ENCODE data around the gene ABCA7. TPM values are rescaled to one million over a fixed set of nuclear protein-coding genes. Genes with fewer than 3 reads are reported as not detected.

The ABCA7 gene
- total and polyA plus RNA-seq, 2 experiments from 2014 or later, result 17.8 to 26.8 TPM

DNA sequence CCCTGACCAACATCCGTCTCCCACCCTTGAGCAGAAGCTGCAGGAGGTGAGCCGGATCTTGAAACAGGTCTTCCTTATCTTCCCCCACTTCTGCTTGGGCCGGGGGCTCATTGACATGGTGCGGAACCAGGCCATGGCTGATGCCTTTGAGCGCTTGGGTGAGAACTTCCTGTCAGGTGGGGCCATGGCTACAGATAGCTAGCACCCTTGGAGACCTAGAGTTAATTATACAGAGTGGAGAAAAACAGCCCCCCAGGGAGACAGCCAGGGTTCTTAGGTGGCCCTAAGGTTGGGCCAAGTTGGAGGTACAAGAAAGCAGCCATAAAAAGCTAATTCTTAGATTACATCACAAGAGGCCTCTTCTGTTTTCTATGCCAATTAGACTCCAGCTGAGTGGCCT is 18.2 kb downstream of the ABCA7 start:
- no peaks in the 10 kb centered on the region for H3K4me1 ChIP-seq (ENCODE audit: insufficient read depth)
- H3K4me3 ChIP-seq, result no peak overlapping the region
- H2AFZ ChIP-seq, result no peak overlapping the region
- TF ChIP-seq, protein P1, sequence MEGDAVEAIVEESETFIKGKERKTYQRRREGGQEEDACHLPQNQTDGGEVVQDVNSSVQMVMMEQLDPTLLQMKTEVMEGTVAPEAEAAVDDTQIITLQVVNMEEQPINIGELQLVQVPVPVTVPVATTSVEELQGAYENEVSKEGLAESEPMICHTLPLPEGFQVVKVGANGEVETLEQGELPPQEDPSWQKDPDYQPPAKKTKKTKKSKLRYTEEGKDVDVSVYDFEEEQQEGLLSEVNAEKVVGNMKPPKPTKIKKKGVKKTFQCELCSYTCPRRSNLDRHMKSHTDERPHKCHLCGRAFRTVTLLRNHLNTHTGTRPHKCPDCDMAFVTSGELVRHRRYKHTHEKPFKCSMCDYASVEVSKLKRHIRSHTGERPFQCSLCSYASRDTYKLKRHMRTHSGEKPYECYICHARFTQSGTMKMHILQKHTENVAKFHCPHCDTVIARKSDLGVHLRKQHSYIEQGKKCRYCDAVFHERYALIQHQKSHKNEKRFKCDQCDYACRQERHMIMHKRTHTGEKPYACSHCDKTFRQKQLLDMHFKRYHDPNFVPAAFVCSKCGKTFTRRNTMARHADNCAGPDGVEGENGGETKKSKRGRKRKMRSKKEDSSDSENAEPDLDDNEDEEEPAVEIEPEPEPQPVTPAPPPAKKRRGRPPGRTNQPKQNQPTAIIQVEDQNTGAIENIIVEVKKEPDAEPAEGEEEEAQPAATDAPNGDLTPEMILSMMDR (IDR thresholded peaks at IDR 0.05; ENCODE audit: poor library complexity), result no peak
- no peak for TF ChIP-seq EZH2phosphoT487 (IDR thresholded peaks at IDR 0.05; ENCODE audit: low read depth, severe bottlenecking, unreplicated experiment)
- TF ChIP-seq EZH2 (IDR thresholded peaks at IDR 0.05; ENCODE audit: borderline replicate concordance), result no peak
- H3K9me2 ChIP-seq (replicated peaks; ENCODE audit: insufficient read depth), result no peaks in the 10 kb centered on the region
- WGBS (ENCODE audit: low lambda C conversion rate, missing lambda C conversion rate), result 99% methylated on average over 5 of the region's 5 CpGs
- no peak overlapping the region for H3K27ac ChIP-seq
- no peaks in the 10 kb centered on the region for H3K36me3 ChIP-seq (replicated peaks; ENCODE audit: insufficient read depth, low read depth)
- H4K20me1 ChIP-seq (ENCODE audit: insufficient read depth, poor library complexity, severe bottlenecking), result no peaks in the 10 kb centered on the region
- peaks cover 4% of the 10 kb centered on the region for H3K9me3 ChIP-seq (ENCODE audit: low read depth)
- no peak for DNase-seq (ENCODE audit: low spot score)
- H3K79me2 ChIP-seq, result no peaks in the 10 kb centered on the region
- H3K4me2 ChIP-seq, result no peak overlapping the region
- H3K27me3 ChIP-seq, result no peaks in the 10 kb centered on the region

DNA sequence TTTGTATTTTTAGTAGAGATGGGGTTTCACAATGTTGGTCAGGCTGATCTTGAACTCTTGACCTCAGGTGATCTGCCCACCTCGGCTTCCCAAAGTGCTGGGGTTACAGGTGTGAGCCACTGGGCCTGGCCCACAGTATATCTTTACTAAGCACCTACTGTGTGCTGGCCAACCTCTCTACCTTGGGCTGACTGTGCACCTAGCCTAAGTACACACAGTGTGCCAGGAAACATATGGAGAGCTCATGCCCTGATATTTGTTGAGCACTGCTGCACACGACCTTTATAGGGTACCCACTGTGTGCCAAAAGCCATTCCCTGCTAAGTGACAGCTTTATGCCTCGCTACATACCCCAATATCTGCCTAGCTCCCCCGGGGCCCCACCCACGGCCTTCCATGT is 20.8 kb downstream of the ABCA7 start:
- Histone ChIP-seq H3K4me1 (ENCODE audit: insufficient read depth) (peaks cover 12% of the 10 kb centered on the region), H2AFZ (no peak overlapping the region), H3K4me3 (no peak overlapping the region), H4K20me1 (ENCODE audit: insufficient read depth, poor library complexity, severe bottlenecking) (no peaks in the 10 kb centered on the region), H3K27ac (no peak overlapping the region), H3K36me3 (replicated peaks; ENCODE audit: insufficient read depth, low read depth) (no peaks in the 10 kb centered on the region), H3K4me2 (no peak overlapping the region), H3K27me3 (no peaks in the 10 kb centered on the region), H3K9me2 (replicated peaks; ENCODE audit: insufficient read depth) (no peaks in the 10 kb centered on the region), H3K9me3 (ENCODE audit: low read depth) (peaks cover 4% of the 10 kb centered on the region), H3K79me2 (no peaks in the 10 kb centered on the region)
- TF ChIP-seq EZH2 (IDR thresholded peaks at IDR 0.05; ENCODE audit: borderline replicate concordance) (no peak), EZH2phosphoT487 (IDR thresholded peaks at IDR 0.05; ENCODE audit: low read depth, severe bottlenecking, unreplicated experiment) (no peak)
- DNase-seq (ENCODE audit: low spot score), result no peak
- WGBS (ENCODE audit: low lambda C conversion rate, missing lambda C conversion rate), result 87% methylated on average over 5 of the region's 5 CpGs

- no peak for DNase-seq (ENCODE audit: low spot score)
- H3K9me3 ChIP-seq (ENCODE audit: low read depth), result peaks cover 4% of the 10 kb centered on the region
- TF ChIP-seq EZH2phosphoT487 (IDR thresholded peaks at IDR 0.05; ENCODE audit: low read depth, severe bottlenecking, unreplicated experiment) (no peak), EZH2 (IDR thresholded peaks at IDR 0.05; ENCODE audit: borderline replicate concordance) (no peak)
- TF ChIP-seq, protein P1 (IDR thresholded peaks at IDR 0.05; ENCODE audit: poor library complexity), result no peak
- WGBS (ENCODE audit: low lambda C conversion rate, missing lambda C conversion rate), result over 99% methylated on average over 20 of the region's 20 CpGs
- H3K79me2 ChIP-seq, result no peaks in the 10 kb centered on the region
- no peak overlapping the region for H3K27ac ChIP-seq
- no peaks in the 10 kb centered on the region for H3K9me2 ChIP-seq (replicated peaks; ENCODE audit: insufficient read depth)
- no peak overlapping the region for H3K4me2 ChIP-seq
- peaks cover 23% of the 10 kb centered on the region for H3K4me1 ChIP-seq (ENCODE audit: insufficient read depth)
- H3K36me3 ChIP-seq (replicated peaks; ENCODE audit: insufficient read depth, low read depth), result no peaks in the 10 kb centered on the region
- H2AFZ ChIP-seq, result no peak overlapping the region
- H3K27me3 ChIP-seq, result peaks cover 3% of the 10 kb centered on the region
- H3K4me3 ChIP-seq, result no peak overlapping the region
- no peaks in the 10 kb centered on the region for H4K20me1 ChIP-seq (ENCODE audit: insufficient read depth, poor library complexity, severe bottlenecking)
Observed at GRCh38 chr19:1061987-1062386, 22.1 kb downstream of the ABCA7 start.

GRCh38 chr19:1062387-1063029 is 22.6 kb downstream of the ABCA7 start:
- 90% methylated on average over 15 of the region's 17 CpGs for WGBS (ENCODE audit: low lambda C conversion rate, missing lambda C conversion rate)
- TF ChIP-seq EZH2phosphoT487 (IDR thresholded peaks at IDR 0.05; ENCODE audit: low read depth, severe bottlenecking, unreplicated experiment), result no peak
- TF ChIP-seq, protein P1 (IDR thresholded peaks at IDR 0.05; ENCODE audit: poor library complexity), result no peak
- TF ChIP-seq EZH2 (IDR thresholded peaks at IDR 0.05; ENCODE audit: borderline replicate concordance), result no peak

More at GRCh38 chr19:1062387-1063029, 22.6 kb downstream of the ABCA7 start:
- Histone ChIP-seq H3K9me3 (ENCODE audit: low read depth) (peaks cover 3% of the 10 kb centered on the region), H3K79me2 (no peaks in the 10 kb centered on the region), H4K20me1 (ENCODE audit: insufficient read depth, poor library complexity, severe bottlenecking) (no peaks in the 10 kb centered on the region), H3K4me1 (ENCODE audit: insufficient read depth) (peaks cover 28% of the 10 kb centered on the region), H2AFZ (no peak overlapping the region), H3K4me3 (no peak overlapping the region), H3K27ac (no peak overlapping the region), H3K4me2 (no peak overlapping the region), H3K9me2 (replicated peaks; ENCODE audit: insufficient read depth) (no peaks in the 10 kb centered on the region), H3K27me3 (peaks cover 8% of the 10 kb centered on the region), H3K36me3 (replicated peaks; ENCODE audit: insufficient read depth, low read depth) (no peaks in the 10 kb centered on the region)
- no peak for DNase-seq (ENCODE audit: low spot score)

Measured in hepatocyte (in vitro differentiated cells).